PC-3 (cell line): Measurements from ENCODE around the gene HOXD11. TPM values are rescaled to one million over a fixed set of nuclear protein-coding genes. Genes with fewer than 3 reads are reported as not detected.

ENCODE experiments used
- ATAC-seq: fragments of 200-7000 bp; cut with Tn5 transposase; 2 replicates; pipeline ENCODE4 v1.9.1; 2020; ENCODE audit warnings: mild to moderate bottlenecking, moderate library complexity
- BruUV-seq: library from RNA; stranded (reverse); fragments of 400-500 nt; replicated peaks from 2 replicates; lab custom pipeline; 2021; lab: Mats Ljungman, UMichigan
- CTCF ChIA-PET: fragments of 300-600 bp; sonication (Branson Sonifier 250); formaldehyde crosslinking; loops from one replicate; lab custom pipeline; 2022; ENCODE audit warnings: antibody characterized with exemption; lab: Charles Lee
- POLR2A ChIA-PET: fragments of 300-600 bp; sonication (Branson Sonifier 250); formaldehyde crosslinking; loops from one replicate; lab custom pipeline; 2022; ENCODE audit warnings: antibody characterized with exemption; ENCODE audit not compliant: unreplicated experiment; lab: Charles Lee
- DNase-seq: peaks from one replicate; pipeline ENCODE4 v3.0.0-alpha.2; 2015
- H2AFZ ChIP-seq: fragments of 300-600 bp; sonication (generic); 2 replicates; pipeline ENCODE4 v1.6.0; 2016; ENCODE audit warnings: antibody characterized with exemption, low read length
- H3F3A ChIP-seq: fragments of 300-600 bp; sonication (generic); one replicate; pipeline ENCODE4 v1.6.0; 2017; ENCODE audit warnings: antibody characterized with exemption, low read length, control low read depth, mild to moderate bottlenecking; ENCODE audit not compliant: unreplicated experiment
- H3K27ac ChIP-seq: fragments of 300-600 bp; sonication (generic); 2 replicates; pipeline ENCODE4 v1.5.1; 2016; ENCODE audit warnings: mild to moderate bottlenecking, low read length
- H3K27me3 ChIP-seq: fragments of 300-600 bp; sonication (generic); 2 replicates; pipeline ENCODE4 v1.6.1; 2016; ENCODE audit warnings: low read length, mixed read lengths
- H3K36me3 ChIP-seq: fragments of 300-600 bp; sonication (generic); 2 replicates; pipeline ENCODE4 v1.6.1; 2016; ENCODE audit warnings: low read depth, mixed run types, low read length, mixed read lengths
- H3K4me1 ChIP-seq: fragments of 300-600 bp; sonication (generic); 2 replicates; pipeline ENCODE4 v1.5.1; 2016; ENCODE audit warnings: low read length; ENCODE audit not compliant: insufficient read depth
- H3K4me2 ChIP-seq: fragments of 300-600 bp; sonication (generic); 2 replicates; pipeline ENCODE4 v1.6.0; 2016; ENCODE audit warnings: low read length
- H3K4me3 ChIP-seq: fragments of 300-600 bp; sonication (generic); 2 replicates; pipeline ENCODE4 v1.5.1; 2016; ENCODE audit warnings: mild to moderate bottlenecking, low read length, mixed read lengths
- H3K79me2 ChIP-seq: fragments of 300-600 bp; sonication (generic); 2 replicates; pipeline ENCODE4 v1.6.1; 2017; ENCODE audit warnings: low read length, mixed read lengths
- H3K9ac ChIP-seq: fragments of 300-600 bp; sonication (generic); 2 replicates; pipeline ENCODE4 v1.6.0; 2016; ENCODE audit warnings: mild to moderate bottlenecking, low read length
- H3K9me2 ChIP-seq: fragments of 300-600 bp; sonication (generic); replicated peaks from 2 replicates; pipeline ENCODE4 v1.6.1; 2016; ENCODE audit warnings: mixed run types, low read length, mixed read lengths
- H3K9me3 ChIP-seq: fragments of 300-600 bp; sonication (generic); 2 replicates; pipeline ENCODE4 v1.6.1; 2016; ENCODE audit warnings: low read length, mixed read lengths
- H4K20me1 ChIP-seq: fragments of 300-600 bp; sonication (generic); 2 replicates; pipeline ENCODE4 v1.6.1; 2016; ENCODE audit warnings: low read length, mixed read lengths
- EZH2 ChIP-seq: fragments of 300-600 bp; sonication (generic); IDR thresholded peaks from one replicate; pipeline ENCODE4 v1.6.1; 2017; ENCODE audit warnings: antibody characterized with exemption, mild to moderate bottlenecking, low read length; ENCODE audit not compliant: unreplicated experiment
- EZH2phosphoT487 ChIP-seq: fragments of 300-600 bp; sonication (generic); IDR thresholded peaks from 2 replicates; pipeline ENCODE4 v1.6.1; 2018; ENCODE audit warnings: mild to moderate bottlenecking, antibody characterized with exemption, low read length, borderline replicate concordance
- intact Hi-C: fragments of 100-400 bp; cut with micrococcal nuclease; formaldehyde crosslinking; loops from 2 replicates; pipeline ENCODE4 v1.9.0; 2023
- total RNA-seq: library from RNA; depleted of rRNA; stranded (reverse); fragments of >200 nt; gene quantifications from 2 replicates; pipeline ENCODE4 v1.2.3, GENCODE V29; 2014
- TF ChIP-seq, protein P1 (sequence below): fragments of 300-600 bp; sonication (generic); conservative IDR thresholded peaks from 2 replicates; pipeline ENCODE4 v1.5.1; 2017; ENCODE audit warnings: antibody characterized with exemption, low read depth, mild to moderate bottlenecking, low read length

HOXD11 gene
- total RNA-seq, 1 experiment from 2014 or later, result not detected

DNA sequence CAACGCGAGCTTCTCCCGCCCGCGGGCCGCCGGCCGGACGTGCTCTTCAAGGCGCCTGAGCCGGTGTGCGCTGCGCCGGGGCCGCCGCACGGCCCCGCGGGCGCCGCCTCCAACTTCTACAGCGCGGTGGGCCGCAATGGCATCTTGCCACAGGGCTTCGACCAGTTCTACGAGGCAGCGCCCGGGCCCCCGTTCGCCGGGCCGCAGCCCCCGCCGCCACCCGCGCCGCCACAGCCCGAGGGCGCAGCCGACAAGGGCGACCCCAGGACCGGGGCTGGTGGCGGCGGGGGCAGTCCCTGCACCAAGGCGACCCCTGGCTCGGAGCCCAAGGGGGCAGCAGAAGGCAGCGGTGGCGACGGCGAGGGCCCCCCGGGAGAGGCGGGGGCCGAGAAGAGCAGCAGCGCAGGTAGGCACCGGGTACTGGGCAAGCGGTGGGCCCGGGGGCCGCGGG is 676 bp downstream of the HOXD11 start:
- no peaks in the 10 kb centered on the region for H4K20me1 ChIP-seq
- H2AFZ ChIP-seq, result no peak overlapping the region
- no peaks in the 10 kb centered on the region for H3K36me3 ChIP-seq
- ChIA-PET POLR2A (no interaction called here), CTCF (no interaction called here)
- ATAC-seq, result no peak
- BruUV-seq, result no TSS peak
- peaks cover 20% of the 10 kb centered on the region for H3K27me3 ChIP-seq
- H3K9me2 ChIP-seq, result no peaks in the 10 kb centered on the region
- H3F3A ChIP-seq, result no peaks in the 10 kb centered on the region
- H3K4me3 ChIP-seq, result no peak overlapping the region
- intact Hi-C loops, result no loop called here
- H3K27ac ChIP-seq, result no peak overlapping the region
- DNase-seq, result no peak
- H3K79me2 ChIP-seq, result no peaks in the 10 kb centered on the region
- no peaks in the 10 kb centered on the region for H3K9me3 ChIP-seq
- H3K4me2 ChIP-seq, result no peak overlapping the region
- no peak overlapping the region for H3K9ac ChIP-seq
- H3K4me1 ChIP-seq, result peaks cover 10% of the 10 kb centered on the region
- no peak for TF ChIP-seq EZH2phosphoT487

DNA sequence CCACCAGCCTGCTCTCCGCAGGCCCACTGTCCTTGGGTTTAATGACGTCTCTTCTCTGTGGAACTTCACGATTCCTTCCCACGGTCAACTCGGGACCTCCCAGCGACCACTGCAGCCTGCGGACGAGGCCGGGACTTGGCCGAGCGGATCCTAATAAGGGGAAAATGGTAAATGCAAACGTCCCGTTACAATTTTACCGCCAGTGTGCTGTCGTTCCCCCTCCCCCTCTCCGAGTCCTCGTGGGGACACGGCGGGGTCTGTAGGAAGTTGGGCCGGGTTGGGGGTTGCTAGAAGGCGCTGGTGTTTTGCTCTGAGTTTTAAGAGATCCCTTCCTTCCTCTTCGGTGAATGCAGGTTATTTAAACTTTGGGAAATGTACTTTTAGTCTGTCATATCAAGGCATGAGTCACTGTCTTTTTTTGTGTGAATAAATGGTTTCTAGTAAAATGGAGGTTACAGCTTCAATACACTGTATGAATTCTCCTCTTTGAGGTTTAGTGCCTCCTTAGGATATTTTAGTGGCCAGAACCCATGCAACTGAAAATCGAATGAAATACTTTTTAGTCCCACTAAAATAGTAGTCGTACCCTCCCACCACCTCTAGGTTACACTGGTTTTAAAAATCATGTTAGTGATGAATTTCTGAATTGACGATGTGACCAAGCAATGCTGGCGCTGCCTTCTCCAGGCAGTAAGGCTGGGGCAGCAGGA is 2.3 kb downstream of the HOXD11 start:
- no peaks in the 10 kb centered on the region for H3K79me2 ChIP-seq
- H3K27ac ChIP-seq, result no peak overlapping the region
- intact Hi-C loops, result no loop called here
- CTCF ChIA-PET, result no interaction called here
- no peaks in the 10 kb centered on the region for H3K9me3 ChIP-seq
- DNase-seq, result no peak
- H3K36me3 ChIP-seq, result no peaks in the 10 kb centered on the region
- H3K4me3 ChIP-seq, result no peak overlapping the region
- POLR2A ChIA-PET, result no interaction called here
- peaks cover 34% of the 10 kb centered on the region for H3K27me3 ChIP-seq
- H2AFZ ChIP-seq, result no peak overlapping the region
- no peaks in the 10 kb centered on the region for H3K9me2 ChIP-seq
- H3K9ac ChIP-seq, result no peak overlapping the region
- H3K4me1 ChIP-seq, result peaks cover 8% of the 10 kb centered on the region
- H4K20me1 ChIP-seq, result no peaks in the 10 kb centered on the region
- no peak overlapping the region for H3K4me2 ChIP-seq
- TF ChIP-seq, protein P1, sequence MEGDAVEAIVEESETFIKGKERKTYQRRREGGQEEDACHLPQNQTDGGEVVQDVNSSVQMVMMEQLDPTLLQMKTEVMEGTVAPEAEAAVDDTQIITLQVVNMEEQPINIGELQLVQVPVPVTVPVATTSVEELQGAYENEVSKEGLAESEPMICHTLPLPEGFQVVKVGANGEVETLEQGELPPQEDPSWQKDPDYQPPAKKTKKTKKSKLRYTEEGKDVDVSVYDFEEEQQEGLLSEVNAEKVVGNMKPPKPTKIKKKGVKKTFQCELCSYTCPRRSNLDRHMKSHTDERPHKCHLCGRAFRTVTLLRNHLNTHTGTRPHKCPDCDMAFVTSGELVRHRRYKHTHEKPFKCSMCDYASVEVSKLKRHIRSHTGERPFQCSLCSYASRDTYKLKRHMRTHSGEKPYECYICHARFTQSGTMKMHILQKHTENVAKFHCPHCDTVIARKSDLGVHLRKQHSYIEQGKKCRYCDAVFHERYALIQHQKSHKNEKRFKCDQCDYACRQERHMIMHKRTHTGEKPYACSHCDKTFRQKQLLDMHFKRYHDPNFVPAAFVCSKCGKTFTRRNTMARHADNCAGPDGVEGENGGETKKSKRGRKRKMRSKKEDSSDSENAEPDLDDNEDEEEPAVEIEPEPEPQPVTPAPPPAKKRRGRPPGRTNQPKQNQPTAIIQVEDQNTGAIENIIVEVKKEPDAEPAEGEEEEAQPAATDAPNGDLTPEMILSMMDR, result no peak
- TF ChIP-seq EZH2 (no peak), EZH2phosphoT487 (no peak)
- BruUV-seq, result no TSS peak
- H3F3A ChIP-seq, result no peaks in the 10 kb centered on the region
- no peak for ATAC-seq

DNA sequence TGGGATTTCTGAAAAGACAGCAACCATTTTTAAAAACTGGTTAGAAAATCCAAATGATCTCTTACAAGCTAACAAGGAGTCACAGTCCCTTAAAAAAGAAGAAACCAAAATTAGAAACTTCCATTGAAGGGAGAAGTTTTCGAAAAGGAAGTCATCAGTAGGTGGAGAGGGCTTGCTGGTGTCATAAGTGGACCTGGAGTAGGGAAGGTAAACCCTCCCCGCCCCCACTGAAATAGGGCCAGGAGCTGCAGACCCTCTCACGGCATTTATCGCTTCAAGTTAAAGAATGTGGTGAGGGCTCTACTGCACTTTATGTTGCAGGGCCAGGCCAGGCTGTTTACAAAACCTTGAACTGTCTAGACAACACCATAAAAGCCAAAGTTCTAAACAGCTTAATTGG is 2.9 kb downstream of the HOXD11 start:
- H3K9me2 ChIP-seq, result no peaks in the 10 kb centered on the region
- ATAC-seq (no peak), DNase-seq (no peak)
- H3K36me3 ChIP-seq, result no peaks in the 10 kb centered on the region
- H3K27ac ChIP-seq, result no peak overlapping the region
- H3F3A ChIP-seq, result no peaks in the 10 kb centered on the region
- H3K4me1 ChIP-seq, result peaks cover 4% of the 10 kb centered on the region; the same call in 1 of the 2 replicates
- BruUV-seq, result no TSS peak
- H3K9ac ChIP-seq, result no peak overlapping the region
- H3K4me3 ChIP-seq, result no peak overlapping the region
- CTCF ChIA-PET, result no interaction called here
- H3K27me3 ChIP-seq, result peaks cover 40% of the 10 kb centered on the region
- no peaks in the 10 kb centered on the region for H3K79me2 ChIP-seq
- POLR2A ChIA-PET, result no interaction called here
- H3K9me3 ChIP-seq, result no peaks in the 10 kb centered on the region
- H4K20me1 ChIP-seq, result no peaks in the 10 kb centered on the region
- no peak overlapping the region for H2AFZ ChIP-seq
- H3K4me2 ChIP-seq, result no peak overlapping the region
- TF ChIP-seq, protein P1, result no peak
- TF ChIP-seq EZH2 (no peak), EZH2phosphoT487 (no peak)
- intact Hi-C loops, result loop anchor here (5.0 kb wide), 2 partner anchors 702 to 1037 kb away; no protein-coding TSS in a partner anchor
